Thyroid gland (tissue), 4 donors: ENCODE measurements around the gene ENGASE. TPM values are rescaled to one million over a fixed set of nuclear protein-coding genes. Genes with fewer than 3 reads are reported as not detected.

ENCODE experiments used
- DNase-seq, 2 donors: peaks; one replicate each; pipeline ENCODE4 v3.0.0-alpha.2; 2019
- H3K27ac ChIP-seq, 3 donors: fragments of 200-600 bp; sonication (generic); 1 replicate in 2 of 3; 2 replicates in 1 of 3; pipeline ENCODE4 v1.5.1; 2016 to 2019; ENCODE audit warnings: mild to moderate bottlenecking in 1 of 3, moderate library complexity in 1 of 3
- H3K27me3 ChIP-seq: fragments of 200-600 bp; sonication (generic); one replicate; pipeline ENCODE4 v1.5.1; 2019
- H3K36me3 ChIP-seq, 2 donors: fragments of 200-600 bp; sonication (generic); one replicate each; pipeline ENCODE4 v1.5.1; 2016 to 2019
- H3K4me1 ChIP-seq, 2 donors: fragments of 200-600 bp; sonication (generic); one replicate each; pipeline ENCODE4 v1.5.1; 2017 to 2019
- H3K4me3 ChIP-seq, 3 donors: fragments of 200-600 bp; sonication (generic); replicated peaks in 1 of 3; 1 replicate in 2 of 3; 2 replicates in 1 of 3; pipeline ENCODE4 v1.5.1; 2016; ENCODE audit warnings: mild to moderate bottlenecking in 1 of 3
- H3K9me3 ChIP-seq: fragments of 200-600 bp; sonication (generic); one replicate; pipeline ENCODE4 v1.5.1; 2017
- POLR2A ChIP-seq, 2 donors: fragments of 450-650 bp; IDR thresholded peaks; one replicate each; pipeline ENCODE4 v1.6.1; 2017; ENCODE audit warnings: antibody characterized with exemption in 2 of 2, mild to moderate bottlenecking in 2 of 2, moderate library complexity in 1 of 2
- WGBS, 2 donors: methylation state at CpG; one replicate each; pipeline ENCODE4 v1.1.5; 2017; 5-methylcytosine and 5-hydroxymethylcytosine counted together
- intact Hi-C: fragments of 100-400 bp; cut with DNase I; formaldehyde crosslinking; loops from one replicate; pipeline ENCODE4 v1.15.1; 2023
- total RNA-seq, 4 donors: library from RNA; depleted of rRNA; stranded (reverse); fragments of >200 nt; gene quantifications; one replicate each; pipeline ENCODE4 v1.2.3, GENCODE V29; 2016
- TF ChIP-seq, protein P1 (sequence below), 6 experiments: fragments of 200-600 bp in 3 of 6; fragments of 450-650 bp in 3 of 6; sonication (generic) in 3 of 6; IDR thresholded peaks; one replicate each; pipeline ENCODE4 v1.5.1; 2016 to 2019; ENCODE audit warnings: antibody characterized with exemption in 6 of 6, mild to moderate bottlenecking in 2 of 6, inconsistent platforms in 1 of 6, moderate library complexity in 1 of 6

ENGASE gene
- total RNA-seq, 4 donors from 2014 or later = 23.9 to 37.1 (median 31.2) TPM

DNA sequence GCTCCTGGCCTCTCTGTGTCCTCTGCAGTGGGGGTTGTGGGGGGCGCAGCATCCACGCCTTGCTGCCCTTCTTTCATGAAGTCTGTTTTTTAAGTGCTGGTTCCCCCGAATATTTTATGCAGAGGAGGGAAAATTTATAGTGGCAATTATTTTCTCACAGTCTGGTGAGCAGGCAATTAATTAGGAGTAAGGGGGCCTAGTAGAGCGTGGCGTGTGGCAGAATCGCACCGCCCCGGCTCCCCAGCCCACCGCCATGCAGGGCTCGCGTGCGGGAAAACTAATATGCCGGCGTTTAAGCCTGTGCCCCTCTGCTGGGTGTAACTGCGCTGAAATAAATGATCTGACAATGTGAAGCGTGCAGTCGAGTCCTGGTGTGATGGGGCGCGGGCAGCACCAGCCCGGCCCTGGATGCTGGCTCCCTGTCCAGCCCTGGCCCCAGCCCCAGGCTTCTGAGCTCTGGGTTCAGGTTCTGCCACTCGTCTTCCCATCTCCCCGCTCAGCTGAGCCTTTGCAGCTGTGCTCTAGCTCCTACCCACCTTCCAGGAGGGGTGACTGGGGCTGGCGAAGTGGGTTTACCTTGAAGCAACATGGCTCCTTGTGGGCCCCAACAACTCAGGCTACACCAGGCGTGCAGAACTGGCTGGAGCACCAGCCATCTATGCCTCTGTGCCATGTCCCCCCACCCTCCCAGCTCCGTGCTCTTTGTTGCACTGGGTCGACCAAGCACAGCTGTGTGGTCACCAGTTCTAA lies 13.8 kb downstream of the ENGASE start:
- no peak for DNase-seq
- WGBS, 2 donors = 93 to 95% methylated on average over 22 to 26 of the region's 26 CpGs
- H3K9me3 ChIP-seq = no peaks in the 10 kb centered on the region
- H3K27ac ChIP-seq = no peak overlapping the region
- TF ChIP-seq, protein P1, sequence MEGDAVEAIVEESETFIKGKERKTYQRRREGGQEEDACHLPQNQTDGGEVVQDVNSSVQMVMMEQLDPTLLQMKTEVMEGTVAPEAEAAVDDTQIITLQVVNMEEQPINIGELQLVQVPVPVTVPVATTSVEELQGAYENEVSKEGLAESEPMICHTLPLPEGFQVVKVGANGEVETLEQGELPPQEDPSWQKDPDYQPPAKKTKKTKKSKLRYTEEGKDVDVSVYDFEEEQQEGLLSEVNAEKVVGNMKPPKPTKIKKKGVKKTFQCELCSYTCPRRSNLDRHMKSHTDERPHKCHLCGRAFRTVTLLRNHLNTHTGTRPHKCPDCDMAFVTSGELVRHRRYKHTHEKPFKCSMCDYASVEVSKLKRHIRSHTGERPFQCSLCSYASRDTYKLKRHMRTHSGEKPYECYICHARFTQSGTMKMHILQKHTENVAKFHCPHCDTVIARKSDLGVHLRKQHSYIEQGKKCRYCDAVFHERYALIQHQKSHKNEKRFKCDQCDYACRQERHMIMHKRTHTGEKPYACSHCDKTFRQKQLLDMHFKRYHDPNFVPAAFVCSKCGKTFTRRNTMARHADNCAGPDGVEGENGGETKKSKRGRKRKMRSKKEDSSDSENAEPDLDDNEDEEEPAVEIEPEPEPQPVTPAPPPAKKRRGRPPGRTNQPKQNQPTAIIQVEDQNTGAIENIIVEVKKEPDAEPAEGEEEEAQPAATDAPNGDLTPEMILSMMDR (IDR thresholded peaks at IDR 0.05) = no peak
- intact Hi-C loops = loop anchor here (2.0 kb wide), 1 partner anchor 304 kb away; no protein-coding TSS in a partner anchor
- peaks cover 0 to 9% of the 10 kb centered on the region in 2 donors for H3K4me1 ChIP-seq
- peaks cover 18 to 24% of the 10 kb centered on the region in 2 donors for H3K36me3 ChIP-seq
- H3K4me3 ChIP-seq = no peak overlapping the region
- no peaks in the 10 kb centered on the region for H3K27me3 ChIP-seq

DNA sequence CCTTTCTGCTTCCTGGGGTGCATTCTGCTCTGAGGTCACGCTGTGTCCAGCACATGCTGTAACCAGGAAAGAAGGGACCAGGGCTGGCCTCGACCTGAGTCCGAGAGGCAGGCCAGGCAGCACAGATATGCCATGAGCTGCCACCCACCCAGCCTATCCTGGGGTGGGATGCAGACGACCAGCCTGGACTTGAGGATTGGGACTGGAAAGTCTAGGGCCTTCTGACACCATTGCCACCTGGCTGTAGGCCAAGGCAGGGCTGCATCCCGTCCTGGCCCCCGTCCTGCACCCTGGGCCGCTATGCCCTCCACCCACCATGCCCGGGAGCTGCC lies 14.3 kb downstream of the ENGASE start:
- Histone ChIP-seq H3K4me1 (peaks cover 0 to 9% of the 10 kb centered on the region in 2 donors), H3K27ac (no peak overlapping the region), H3K27me3 (no peaks in the 10 kb centered on the region), H3K36me3 (peaks cover 18 to 21% of the 10 kb centered on the region in 2 donors), H3K4me3 (no peak overlapping the region), H3K9me3 (no peaks in the 10 kb centered on the region)
- 71 to 72% methylated on average over 5 to 8 of the region's 8 CpGs for WGBS, 2 donors
- no peak for DNase-seq
- intact Hi-C loops = loop anchor here (2.0 kb wide), 1 partner anchor 304 kb away; no protein-coding TSS in a partner anchor
- TF ChIP-seq POLR2A (IDR thresholded peaks at IDR 0.05) = no peak
- TF ChIP-seq, protein P1 (IDR thresholded peaks at IDR 0.05) = no peak

DNA sequence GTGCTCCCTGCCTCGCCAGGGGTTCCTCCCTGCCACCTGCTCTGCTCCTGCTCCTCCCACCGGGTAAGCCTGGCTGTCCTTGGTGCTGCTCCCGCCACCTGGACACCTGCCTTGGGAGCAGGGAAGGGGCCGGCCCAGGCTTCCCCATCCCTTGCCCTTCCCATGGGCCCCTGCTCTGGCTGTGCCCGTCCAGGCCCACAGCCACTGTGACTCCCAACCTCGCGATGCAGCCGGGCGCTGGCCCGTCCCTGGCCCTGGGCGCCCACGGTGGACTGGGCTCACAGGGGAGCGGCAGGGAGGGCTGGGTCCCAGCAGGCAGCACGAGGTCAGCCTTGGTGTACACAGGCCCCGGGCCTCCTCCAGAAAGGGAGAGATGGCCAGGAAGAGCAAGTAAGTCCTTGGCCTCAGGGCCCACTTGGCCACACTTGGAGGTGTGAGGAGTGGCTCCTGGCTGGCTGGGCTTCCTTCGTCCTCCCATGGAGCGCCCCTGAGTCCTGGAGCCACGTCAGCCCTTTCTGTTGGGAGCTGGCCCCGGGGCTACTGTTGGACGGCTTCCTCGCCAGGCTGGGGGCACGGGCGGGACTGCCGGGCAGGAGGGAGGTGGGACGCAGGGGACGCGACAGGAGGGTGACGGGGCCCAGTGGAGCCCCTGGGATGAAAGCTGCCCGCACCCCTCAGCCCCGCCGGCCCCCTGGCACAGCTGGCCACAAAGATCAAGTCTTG lies 15.3 kb downstream of the ENGASE start:
- H3K4me1 ChIP-seq = peaks cover 0 to 9% of the 10 kb centered on the region in 2 donors
- peaks cover 12 to 16% of the 10 kb centered on the region in 2 donors for H3K36me3 ChIP-seq
- intact Hi-C loops = loop anchor here (2.0 kb wide), 1 partner anchor 303 kb away; no protein-coding TSS in a partner anchor
- no peaks in the 10 kb centered on the region for H3K27me3 ChIP-seq
- 66 to 78% methylated on average over 14 to 31 of the region's 31 CpGs for WGBS, 2 donors
- H3K9me3 ChIP-seq = no peaks in the 10 kb centered on the region
- DNase-seq = peak in 1 of 2 donors; percentile 22
- H3K4me3 ChIP-seq = no peak overlapping the region
- no peak for TF ChIP-seq POLR2A (IDR thresholded peaks at IDR 0.05)
- TF ChIP-seq, protein P1 (IDR thresholded peaks at IDR 0.05) = no peak
- no peak overlapping the region for H3K27ac ChIP-seq

DNA sequence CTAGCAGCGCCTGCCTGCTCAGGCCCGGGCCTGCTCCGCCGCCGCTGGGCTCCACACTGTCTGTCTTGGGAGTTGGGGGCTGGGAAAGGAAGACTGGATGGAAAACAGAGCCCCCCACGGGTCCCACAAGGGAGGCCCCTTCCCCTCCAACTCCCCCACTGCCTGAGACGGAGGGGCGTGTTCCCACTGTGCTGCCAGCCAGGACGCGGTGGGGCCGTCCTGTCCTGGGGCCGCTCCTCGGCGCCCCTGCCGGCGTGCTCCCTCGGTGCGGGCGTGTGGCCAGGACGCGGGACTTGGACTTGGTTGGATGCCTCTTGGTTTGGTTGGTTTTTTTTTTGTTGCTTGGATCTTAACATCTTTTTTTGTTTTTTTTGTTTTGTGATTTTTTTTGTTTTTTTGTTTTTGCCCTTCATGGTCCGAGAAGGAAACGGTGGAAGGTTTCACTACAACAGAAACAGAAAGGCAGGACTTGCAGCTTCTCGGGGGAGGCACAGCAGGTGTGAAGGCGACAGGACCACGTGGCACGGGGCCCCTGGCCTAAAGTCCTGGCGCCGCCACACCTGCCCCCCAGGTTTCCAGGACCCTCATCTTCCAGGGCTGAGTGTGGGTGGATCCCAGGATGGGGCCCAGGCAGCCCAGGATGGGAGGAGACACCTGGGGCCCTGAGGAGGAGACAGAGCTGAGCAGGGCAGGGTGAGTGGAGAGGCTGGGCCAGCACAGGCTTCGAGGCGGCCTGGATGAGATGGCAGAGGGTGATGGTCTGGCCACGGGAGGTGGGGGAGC lies 16.0 kb downstream of the ENGASE start:
- Histone ChIP-seq H3K36me3 (peaks cover 4 to 8% of the 10 kb centered on the region in 2 donors), H3K4me3 (no peak overlapping the region), H3K27ac (no peak overlapping the region), H3K9me3 (no peaks in the 10 kb centered on the region), H3K27me3 (no peaks in the 10 kb centered on the region), H3K4me1 (peaks cover 0 to 9% of the 10 kb centered on the region in 2 donors)
- WGBS, 2 donors = 21 to 25% methylated on average over 27 to 31 of the region's 32 CpGs
- no peak for TF ChIP-seq POLR2A (IDR thresholded peaks at IDR 0.05)
- TF ChIP-seq, protein P1 (IDR thresholded peaks at IDR 0.05) = peak in 1 of 6 experiments; percentile 34
- intact Hi-C loops = no loop called here
- peak; percentile 62 to 65 for DNase-seq
